Nephron progenitor cell (in vitro differentiated cells): ENCODE results near the gene MFAP3.

Experiments used
- DNase-seq: peaks from one replicate; pipeline ENCODE4 v3.0.0; 2021
- H3K27ac Mint-ChIP-seq: 2 replicates; pipeline ENCODE4 v1.8.0; 2021; ENCODE audit warnings: mild to moderate bottlenecking, moderate library complexity, mixed read lengths
- H3K27me3 Mint-ChIP-seq: 2 replicates; pipeline ENCODE4 v1.8.0; 2021; ENCODE audit warnings: mild to moderate bottlenecking, low read depth, mixed read lengths; ENCODE audit not compliant: poor library complexity
- H3K36me3 Mint-ChIP-seq: 2 replicates; pipeline ENCODE4 v1.8.0; 2021; ENCODE audit warnings: low read depth, mixed read lengths
- H3K4me1 Mint-ChIP-seq: 2 replicates; pipeline ENCODE4 v1.8.0; 2021; ENCODE audit warnings: mixed read lengths
- H3K4me3 Mint-ChIP-seq: 2 replicates; pipeline ENCODE4 v1.8.0; 2021; ENCODE audit warnings: mild to moderate bottlenecking, moderate library complexity, mixed read lengths
- H3K9me3 Mint-ChIP-seq: 2 replicates; pipeline ENCODE4 v1.8.0; 2021; ENCODE audit warnings: mild to moderate bottlenecking, moderate library complexity, mixed read lengths
- CTCF ChIP-seq: fragments of 200-600 bp; sonication (generic); IDR thresholded peaks from 2 replicates; pipeline ENCODE4 v1.5.0; 2021; ENCODE audit warnings: antibody characterized with exemption

Gene MFAP3

GRCh38 chr5:154038707-154039457 is at the start of gene MFAP3, which contains the start of gene FAM114A2:
TSS of gene MFAP3 (plus strand) at chr5:154038967. CDS start at chr5:154049723, 10,756 bp downstream.
TSS of gene FAM114A2 (minus strand) at chr5:154038910. CDS start at chr5:154034953, 3,957 bp downstream.
- TF ChIP-seq CTCF: no peak
- Mint-ChIP-seq H3K4me1 (peaks cover 26% of the 10 kb centered on the region), H3K27me3 (peaks cover 5% of the 10 kb centered on the region), H3K27ac (peak within 1 kb of the TSS; percentile 91), H3K9me3 (no peaks in the 10 kb centered on the region), H3K4me3 (peak within 1 kb of the TSS; percentile 97), H3K36me3 (no peaks in the 10 kb centered on the region)
- peak; percentile 85 for DNase-seq

- H3K4me3 Mint-ChIP-seq: no peak overlapping the region
- no peaks in the 10 kb centered on the region for H3K9me3 Mint-ChIP-seq
- no peak overlapping the region for H3K27ac Mint-ChIP-seq
- peaks cover 18% of the 10 kb centered on the region for H3K36me3 Mint-ChIP-seq
- DNase-seq: no peak
- H3K27me3 Mint-ChIP-seq: peaks cover 11% of the 10 kb centered on the region
- H3K4me1 Mint-ChIP-seq: no peaks in the 10 kb centered on the region
- TF ChIP-seq CTCF: no peak
Measured at GRCh38 chr5:153991168-153991567, 47.6 kb upstream of the MFAP3 start.

GRCh38 chr5:153998010-153998409 is 40.8 kb upstream of the MFAP3 start:
- DNase-seq: no peak
- no peaks in the 10 kb centered on the region for H3K9me3 Mint-ChIP-seq
- peaks cover 36% of the 10 kb centered on the region for H3K36me3 Mint-ChIP-seq
- no peak overlapping the region for H3K27ac Mint-ChIP-seq
- H3K27me3 Mint-ChIP-seq: no peaks in the 10 kb centered on the region
- H3K4me3 Mint-ChIP-seq: no peak overlapping the region
- TF ChIP-seq CTCF: no peak
- no peaks in the 10 kb centered on the region for H3K4me1 Mint-ChIP-seq

- no peaks in the 10 kb centered on the region for H3K9me3 Mint-ChIP-seq
- no peak overlapping the region for H3K27ac Mint-ChIP-seq
- TF ChIP-seq CTCF: no peak
- DNase-seq: no peak
- no peaks in the 10 kb centered on the region for H3K4me1 Mint-ChIP-seq
- no peak overlapping the region for H3K4me3 Mint-ChIP-seq
- peaks cover 36% of the 10 kb centered on the region for H3K36me3 Mint-ChIP-seq
- H3K27me3 Mint-ChIP-seq: no peaks in the 10 kb centered on the region
Measured at GRCh38 chr5:153998768-153999167, 40.0 kb upstream of the MFAP3 start.

DNA sequence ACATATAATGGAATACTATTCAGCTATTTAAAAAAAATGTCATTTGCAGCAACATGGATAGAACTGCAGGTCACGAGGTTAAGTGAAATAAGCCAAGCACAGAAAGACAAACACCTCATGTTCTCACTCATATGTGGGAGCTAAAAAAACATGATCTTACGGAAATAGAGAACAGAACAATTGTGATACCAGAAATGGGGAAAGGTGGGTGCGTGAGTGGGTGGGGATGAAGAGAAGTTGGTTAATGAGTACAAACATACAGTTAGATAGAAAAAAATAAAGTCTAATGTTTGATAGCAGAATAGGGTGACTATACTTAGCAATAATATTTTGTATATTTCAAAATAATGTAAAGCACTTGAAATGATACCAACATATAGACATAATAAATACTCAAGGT is 38.8 kb upstream of the MFAP3 start:
- Mint-ChIP-seq H3K36me3 (peaks cover 41% of the 10 kb centered on the region), H3K4me3 (no peak overlapping the region), H3K27me3 (peaks cover 3% of the 10 kb centered on the region), H3K27ac (no peak overlapping the region), H3K9me3 (no peaks in the 10 kb centered on the region), H3K4me1 (no peaks in the 10 kb centered on the region)
- no peak for TF ChIP-seq CTCF
- DNase-seq: no peak

- no peaks in the 10 kb centered on the region for H3K9me3 Mint-ChIP-seq
- H3K36me3 Mint-ChIP-seq: peaks cover 40% of the 10 kb centered on the region
- H3K27me3 Mint-ChIP-seq: peaks cover 4% of the 10 kb centered on the region
- DNase-seq: no peak
- H3K4me1 Mint-ChIP-seq: no peaks in the 10 kb centered on the region
- no peak overlapping the region for H3K27ac Mint-ChIP-seq
- no peak for TF ChIP-seq CTCF
- no peak overlapping the region for H3K4me3 Mint-ChIP-seq
Measured at GRCh38 chr5:154000703-154001102, 38.1 kb upstream of the MFAP3 start.
